HepG2 (cell line): ENCODE measurements around the gene GART. TPM values are rescaled to one million over a fixed set of nuclear protein-coding genes. Genes with fewer than 3 reads are reported as not detected.

Experiments used
- ATAC-seq: fragments of 200-7000 bp; cut with Tn5 transposase; 3 replicates; pipeline ENCODE4 v1.9.1; 2020; ENCODE audit warnings: mild to moderate bottlenecking, moderate library complexity
- BruUV-seq: library from RNA; stranded (reverse); fragments of 400-500 nt; replicated peaks from 2 replicates; lab custom pipeline; 2021; lab: Mats Ljungman, UMichigan
- CTCF ChIA-PET: fragments of 300-600 bp; formaldehyde crosslinking; extraction: SDS; loops from one replicate; lab custom pipeline; 2021; ENCODE audit warnings: low total read pairs, inconsistent platforms, low intra/inter-chr PET ratio; lab: Yijun Ruan, JAX
- POLR2A ChIA-PET: fragments of 350-600 bp; sonication (Branson Sonifier 250); formaldehyde crosslinking; loops from one replicate; lab custom pipeline; 2020; ENCODE audit warnings: antibody characterized with exemption, inconsistent platforms; lab: Yijun Ruan, JAX
- DNase-seq: peaks from one replicate; pipeline ENCODE4 v3.0.0-alpha.2; 2015; ENCODE audit warnings: low spot score
- FAIRE-seq: peaks from 3 replicates; lab custom pipeline; 2011; peaks lifted over from hg19 to GRCh38; lab: Jason Lieb, UNC
- H2AFZ ChIP-seq: one replicate; pipeline ENCODE4 v1.6.1; 2011; ENCODE audit warnings: low read length, inconsistent platforms
- H3K27ac ChIP-seq: fragments of 300-600 bp; 3 replicates; pipeline ENCODE4 v1.8.0; 2011; ENCODE audit warnings: mixed run types, mild to moderate bottlenecking, mixed read lengths, low read length, inconsistent platforms; ENCODE audit not compliant: insufficient read depth; ENCODE audit errors: extremely low read length
- H3K27me3 ChIP-seq, 2 experiments: fragments of 200-600 bp in 1 of 2; 2 replicates in 1 of 2; 3 replicates in 1 of 2; pipeline versions ENCODE4 v1.6.0 to v1.8.0; 2011; ENCODE audit warnings: low read length in 2 of 2, mild to moderate bottlenecking in 2 of 2, moderate library complexity in 2 of 2, inconsistent platforms in 1 of 2; ENCODE audit not compliant: insufficient read depth in 2 of 2, control insufficient read depth in 1 of 2
- H3K36me3 ChIP-seq, 2 experiments: fragments of 200-600 bp in 1 of 2; replicated peaks in 1 of 2; 2 replicates in 1 of 2; 3 replicates in 1 of 2; pipeline versions ENCODE4 v1.5.1 to v1.8.0; 2011; ENCODE audit warnings: low read length in 2 of 2, inconsistent platforms in 1 of 2; ENCODE audit not compliant: insufficient read depth in 2 of 2, control insufficient read depth in 1 of 2
- H3K4me1 ChIP-seq: 2 replicates; pipeline ENCODE4 v1.5.1; 2012; ENCODE audit warnings: low read length, inconsistent platforms; ENCODE audit not compliant: insufficient read depth
- H3K4me2 ChIP-seq: 2 replicates; pipeline ENCODE4 v1.6.0; 2011; ENCODE audit warnings: low read depth, low read length, inconsistent platforms
- H3K4me3 ChIP-seq, 3 experiments: fragments of 200-600 bp in 1 of 3; sonication (generic), shearing (Covaris generic) in 1 of 3; replicated peaks in 1 of 3; 2 replicates each; pipeline ENCODE4 v1.5.1; 2011 to 2016; ENCODE audit warnings: low read length in 3 of 3, inconsistent platforms in 2 of 3, low read depth in 2 of 3, mild to moderate bottlenecking in 2 of 3, control low read depth in 1 of 3, mixed read lengths in 1 of 3; ENCODE audit not compliant: insufficient read depth in 1 of 3
- H3K79me2 ChIP-seq: one replicate; pipeline ENCODE4 v1.6.1; 2011; ENCODE audit warnings: low read length, inconsistent platforms; ENCODE audit not compliant: insufficient read depth
- H3K9ac ChIP-seq: 2 replicates; pipeline ENCODE4 v1.6.0; 2011; ENCODE audit warnings: mild to moderate bottlenecking, low read depth, low read length, inconsistent platforms; ENCODE audit not compliant: insufficient read depth
- H3K9me3 ChIP-seq: 2 replicates; pipeline ENCODE4 v1.5.1; 2012; ENCODE audit warnings: mild to moderate bottlenecking, low read length
- H4K20me1 ChIP-seq: 2 replicates; pipeline ENCODE4 v1.6.0; 2011; ENCODE audit warnings: inconsistent platforms, mild to moderate bottlenecking, low read length, moderate library complexity; ENCODE audit not compliant: insufficient read depth
- AKAP8 ChIP-seq: sonication (generic); formaldehyde crosslinking; IDR thresholded peaks from 2 replicates; pipeline ENCODE4 v1.5.1; 2020; ENCODE audit warnings: mild to moderate bottlenecking, missing genetic modification reagents
- ATM ChIP-seq: fragments of 450-650 bp; IDR thresholded peaks from 2 replicates; pipeline ENCODE4 v1.7.1; 2017; ENCODE audit warnings: mild to moderate bottlenecking, borderline replicate concordance
- CBX5 ChIP-seq: sonication (generic); formaldehyde crosslinking; IDR thresholded peaks from 2 replicates; pipeline ENCODE4 v1.4.0; 2020; ENCODE audit warnings: missing genetic modification reagents, borderline replicate concordance
- CHCHD3 ChIP-seq: sonication (generic); formaldehyde crosslinking; IDR thresholded peaks from 2 replicates; pipeline ENCODE4 v1.8.0; 2022; ENCODE audit warnings: mild to moderate bottlenecking, missing genetic modification reagents, moderate library complexity
- JUND ChIP-seq: sonication (generic); formaldehyde crosslinking; IDR thresholded peaks from 2 replicates; pipeline ENCODE4 v1.8.0; 2022; ENCODE audit warnings: mild to moderate bottlenecking, missing genetic modification reagents
- POGZ ChIP-seq: sonication (generic); formaldehyde crosslinking; IDR thresholded peaks from 2 replicates; pipeline ENCODE4 v1.4.0; 2020; ENCODE audit warnings: mild to moderate bottlenecking, missing genetic modification reagents
- ZFY ChIP-seq: sonication (generic); formaldehyde crosslinking; IDR thresholded peaks from 2 replicates; pipeline ENCODE4 v1.4.0; 2020; ENCODE audit warnings: missing genetic modification reagents
- ZNF230 ChIP-seq: sonication (generic); formaldehyde crosslinking; IDR thresholded peaks from 2 replicates; pipeline ENCODE4 v1.4.0; 2020; ENCODE audit warnings: mild to moderate bottlenecking, missing genetic modification reagents
- ZNF333 ChIP-seq: sonication (generic); formaldehyde crosslinking; IDR thresholded peaks from 2 replicates; pipeline ENCODE4 v1.4.0; 2020; ENCODE audit warnings: mild to moderate bottlenecking, missing genetic modification reagents, borderline replicate concordance
- ZNF335 ChIP-seq: sonication (generic); formaldehyde crosslinking; IDR thresholded peaks from 2 replicates; pipeline ENCODE4 v1.4.0; 2020; ENCODE audit warnings: missing genetic modification reagents
- ZNF432 ChIP-seq: sonication (generic); formaldehyde crosslinking; IDR thresholded peaks from 2 replicates; pipeline ENCODE4 v1.5.0; 2020; ENCODE audit warnings: missing genetic modification reagents, mild to moderate bottlenecking, borderline replicate concordance
- ZNF446 ChIP-seq: sonication (generic); formaldehyde crosslinking; IDR thresholded peaks from 2 replicates; pipeline ENCODE4 v1.5.0; 2020; ENCODE audit warnings: mild to moderate bottlenecking, missing genetic modification reagents
- ZNF563 ChIP-seq: sonication (generic); formaldehyde crosslinking; IDR thresholded peaks from 2 replicates; pipeline ENCODE4 v1.8.0; 2022; ENCODE audit warnings: mild to moderate bottlenecking, moderate library complexity, missing genetic modification reagents
- ZNF749 ChIP-seq: sonication (generic); formaldehyde crosslinking; IDR thresholded peaks from 2 replicates; pipeline ENCODE4 v1.8.0; 2022; ENCODE audit warnings: mild to moderate bottlenecking, missing genetic modification reagents, moderate library complexity, borderline replicate concordance
- ZNF83 ChIP-seq: sonication (generic); formaldehyde crosslinking; IDR thresholded peaks from 2 replicates; pipeline ENCODE4 v1.4.0; 2020; ENCODE audit warnings: missing genetic modification reagents, mild to moderate bottlenecking, borderline replicate concordance
- WGBS: methylation state at CpG from one replicate; pipeline ENCODE4 v1.1.6; 2017; ENCODE audit warnings: low lambda C conversion rate; 5-methylcytosine and 5-hydroxymethylcytosine counted together
- in situ Hi-C: cut with HindIII; loops from 2 replicates; pipeline ENCODE4 v1.10.0; 2017; ENCODE audit warnings: low pct_unique_long_range_greater_than_20kb; ENCODE audit not compliant: extremely low pct_ligation_motif_present
- intact Hi-C: fragments of 100-400 bp; cut with micrococcal nuclease; formaldehyde crosslinking; loops from one replicate; pipeline ENCODE4 v1.10.0; 2022; ENCODE audit not compliant: unreplicated experiment
- polyA plus RNA-seq, 8 experiments: library from polyadenylated mRNA; depleted of rRNA in 3 of 8; stranded (reverse) in 7 of 8; unstranded in 1 of 8; fragments of >200 nt; fragmentation: Illumina TruSeq in 4 of 8; extraction: Trizol in 4 of 8; gene quantifications; 2 replicates each; pipeline versions ENCODE4 v1.2.1 to v1.2.3, GENCODE V29; 2011 to 2016; ENCODE audit warnings: low read depth in 4 of 8, missing spikeins in 1 of 8, mixed read lengths in 1 of 8; ENCODE audit not compliant: insufficient read depth in 1 of 8
- total RNA-seq, 5 experiments: library from RNA; depleted of rRNA; stranded (reverse); fragments of >200 nt; fragmentation: Illumina TruSeq; extraction: Trizol; gene quantifications; 2 replicates each; pipeline ENCODE4 v1.2.3, GENCODE V29; 2016; ENCODE audit warnings: low read depth in 1 of 5
- TF ChIP-seq, protein P1 (sequence below), 2 experiments: sonication (generic) in 1 of 2; formaldehyde crosslinking in 1 of 2; IDR thresholded peaks; 2 replicates each; pipeline versions ENCODE4 v1.4.0 to v1.6.1; 2018 to 2020; ENCODE audit warnings: missing genetic modification reagents in 2 of 2, borderline replicate concordance in 1 of 2, low read depth in 1 of 2, mild to moderate bottlenecking in 1 of 2, missing biosample characterization in 1 of 2
- TF ChIP-seq, protein P2 (sequence below): IDR thresholded peaks from 2 replicates; pipeline ENCODE4 v1.6.1; 2016; ENCODE audit warnings: missing biosample characterization, missing genetic modification reagents, low read depth
- TF ChIP-seq, protein P3 (sequence below): sonication (generic); formaldehyde crosslinking; IDR thresholded peaks from 2 replicates; pipeline ENCODE4 v1.4.0; 2020; ENCODE audit warnings: missing genetic modification reagents, borderline replicate concordance

Gene GART
- total and polyA plus RNA-seq, 2 of the 13 experiments (the other 11 are each of a cell fraction or from before 2014, with no cell fraction given): 17.9 to 109 TPM

DNA sequence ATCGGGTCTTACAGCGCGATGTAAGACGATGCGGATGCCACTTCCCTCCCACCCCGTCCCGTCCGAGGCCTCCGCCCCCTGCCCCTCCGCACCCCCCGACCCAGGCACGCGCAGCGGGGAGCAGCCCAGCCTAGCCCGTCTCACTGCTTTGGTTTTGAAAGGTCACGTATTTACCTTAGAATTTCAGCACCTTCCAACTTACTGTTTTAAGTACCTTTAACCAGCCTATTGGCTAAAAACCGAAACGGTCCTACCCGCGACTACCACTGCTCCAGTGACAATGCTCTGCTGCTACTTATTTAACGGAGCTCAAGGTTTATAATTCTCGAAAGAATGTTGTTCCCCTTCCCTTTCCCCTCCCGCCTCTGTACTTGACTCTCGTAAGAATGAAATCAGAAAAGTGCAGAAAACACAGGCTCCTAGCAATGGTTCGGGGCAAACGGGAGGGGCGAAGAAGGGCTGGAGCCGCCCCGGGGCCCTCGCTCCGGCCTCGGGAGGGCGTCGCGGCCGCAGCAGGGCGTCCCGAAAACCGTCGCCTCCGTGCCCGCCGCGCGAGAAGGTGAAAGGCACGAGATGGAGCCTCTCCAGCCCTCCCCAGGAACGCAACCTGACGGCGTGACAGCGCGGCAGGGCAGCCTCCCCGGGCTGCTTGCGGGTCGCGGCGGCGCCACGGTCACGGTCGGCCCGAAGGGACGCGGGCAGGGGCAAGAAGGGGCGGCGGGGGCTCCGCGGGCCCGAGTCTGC is 62.8 kb downstream of the GART start:
- peak overlapping the region; percentile 86 for H3K9ac ChIP-seq
- H3K4me2 ChIP-seq: peak overlapping the region; percentile 75
- in situ Hi-C loops: no loop called here
- no TSS peak for BruUV-seq
- H2AFZ ChIP-seq: peak overlapping the region; percentile 96
- ATAC-seq: peak; percentile 44
- peak overlapping the region; percentile 92 for H3K27ac ChIP-seq
- POLR2A ChIA-PET: interaction anchor here (0.6 to 3.6 kb wide), 16 partner anchors 12 to 253 kb away, joined by 3 to 96 read pairs (median 5); partner anchors contain the start of genes DNAJC28, DONSON, IFNAR1 and SON
- H3K4me1 ChIP-seq: peaks cover 16% of the 10 kb centered on the region
- no peaks in the 10 kb centered on the region for H4K20me1 ChIP-seq
- peaks cover 14% of the 10 kb centered on the region for H3K79me2 ChIP-seq
- WGBS: 1% methylated on average over 41 of the region's 68 CpGs
- H3K9me3 ChIP-seq: no peaks in the 10 kb centered on the region
- no peak for FAIRE-seq
- H3K27me3 ChIP-seq: no peaks in the 10 kb centered on the region; a peak in 1 of 5 replicates
- H3K4me3 ChIP-seq: peak overlapping the region; percentile 72 to 91 (median 85)
- no peaks in the 10 kb centered on the region for H3K36me3 ChIP-seq
- CTCF ChIA-PET: no interaction called here
- intact Hi-C loops: no loop called here
- DNase-seq: peak; percentile 10
- TF ChIP-seq ZNF563 (CRISPR knock-in tag) (peak; percentile 78), ATM (no peak), CHCHD3 (0 out of 2 replicates have a peak, but pooled peaks have one; percentile 63), CBX5 (CRISPR knock-in tag) (no peak), POGZ (CRISPR knock-in tag) (no peak), ZNF432 (no peak), ZNF333 (CRISPR knock-in tag) (no peak), ZNF83 (CRISPR knock-in tag) (peak; percentile 39; the same call in 1 of the 2 replicates), AKAP8 (CRISPR knock-in tag) (no peak), ZNF446 (CRISPR knock-in tag) (peak; percentile 66; the same call in 1 of the 2 replicates), JUND (CRISPR knock-in tag) (no peak), ZNF230 (CRISPR knock-in tag) (no peak), ZNF335 (CRISPR knock-in tag) (no peak), ZFY (no peak), ZNF749 (CRISPR knock-in tag) (no peak)
- TF ChIP-seq, protein P1, sequence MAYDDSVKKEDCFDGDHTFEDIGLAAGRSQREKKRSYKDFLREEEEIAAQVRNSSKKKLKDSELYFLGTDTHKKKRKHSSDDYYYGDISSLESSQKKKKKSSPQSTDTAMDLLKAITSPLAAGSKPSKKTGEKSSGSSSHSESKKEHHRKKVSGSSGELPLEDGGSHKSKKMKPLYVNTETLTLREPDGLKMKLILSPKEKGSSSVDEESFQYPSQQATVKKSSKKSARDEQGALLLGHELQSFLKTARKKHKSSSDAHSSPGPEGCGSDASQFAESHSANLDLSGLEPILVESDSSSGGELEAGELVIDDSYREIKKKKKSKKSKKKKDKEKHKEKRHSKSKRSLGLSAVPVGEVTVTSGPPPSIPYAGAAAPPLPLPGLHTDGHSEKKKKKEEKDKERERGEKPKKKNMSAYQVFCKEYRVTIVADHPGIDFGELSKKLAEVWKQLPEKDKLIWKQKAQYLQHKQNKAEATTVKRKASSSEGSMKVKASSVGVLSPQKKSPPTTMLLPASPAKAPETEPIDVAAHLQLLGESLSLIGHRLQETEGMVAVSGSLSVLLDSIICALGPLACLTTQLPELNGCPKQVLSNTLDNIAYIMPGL (CRISPR knock-in tag; IDR thresholded peaks at IDR 0.05; ENCODE audit: borderline replicate concordance in 1 of 2, low read depth in 1 of 2): 0 out of 4 replicates have a peak, but pooled peaks of 1 of the 2 experiments have one; percentile 19
- TF ChIP-seq, protein P2, sequence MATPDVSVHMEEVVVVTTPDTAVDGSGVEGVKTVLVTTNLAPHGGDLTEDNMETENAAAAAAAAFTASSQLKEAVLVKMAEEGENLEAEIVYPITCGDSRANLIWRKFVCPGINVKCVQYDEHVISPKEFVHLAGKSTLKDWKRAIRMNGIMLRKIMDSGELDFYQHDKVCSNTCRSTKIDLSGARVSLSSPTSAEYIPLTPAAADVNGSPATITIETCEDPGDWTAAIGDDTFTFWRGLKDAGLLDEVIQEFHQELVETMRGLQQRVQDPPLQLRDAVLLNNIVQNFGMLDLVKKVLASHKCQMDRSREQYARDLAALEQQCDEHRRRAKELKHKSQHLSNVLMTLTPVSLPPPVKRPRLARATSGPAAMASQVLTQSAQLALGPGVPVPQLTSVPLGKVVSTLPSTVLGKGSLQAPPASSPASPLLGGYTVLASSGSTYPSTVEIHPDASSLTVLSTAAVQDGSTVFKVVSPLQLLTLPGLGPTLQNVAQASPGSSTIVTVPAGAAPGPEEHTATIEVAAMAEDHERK (CRISPR knock-in tag): no peak
- TF ChIP-seq, protein P3, sequence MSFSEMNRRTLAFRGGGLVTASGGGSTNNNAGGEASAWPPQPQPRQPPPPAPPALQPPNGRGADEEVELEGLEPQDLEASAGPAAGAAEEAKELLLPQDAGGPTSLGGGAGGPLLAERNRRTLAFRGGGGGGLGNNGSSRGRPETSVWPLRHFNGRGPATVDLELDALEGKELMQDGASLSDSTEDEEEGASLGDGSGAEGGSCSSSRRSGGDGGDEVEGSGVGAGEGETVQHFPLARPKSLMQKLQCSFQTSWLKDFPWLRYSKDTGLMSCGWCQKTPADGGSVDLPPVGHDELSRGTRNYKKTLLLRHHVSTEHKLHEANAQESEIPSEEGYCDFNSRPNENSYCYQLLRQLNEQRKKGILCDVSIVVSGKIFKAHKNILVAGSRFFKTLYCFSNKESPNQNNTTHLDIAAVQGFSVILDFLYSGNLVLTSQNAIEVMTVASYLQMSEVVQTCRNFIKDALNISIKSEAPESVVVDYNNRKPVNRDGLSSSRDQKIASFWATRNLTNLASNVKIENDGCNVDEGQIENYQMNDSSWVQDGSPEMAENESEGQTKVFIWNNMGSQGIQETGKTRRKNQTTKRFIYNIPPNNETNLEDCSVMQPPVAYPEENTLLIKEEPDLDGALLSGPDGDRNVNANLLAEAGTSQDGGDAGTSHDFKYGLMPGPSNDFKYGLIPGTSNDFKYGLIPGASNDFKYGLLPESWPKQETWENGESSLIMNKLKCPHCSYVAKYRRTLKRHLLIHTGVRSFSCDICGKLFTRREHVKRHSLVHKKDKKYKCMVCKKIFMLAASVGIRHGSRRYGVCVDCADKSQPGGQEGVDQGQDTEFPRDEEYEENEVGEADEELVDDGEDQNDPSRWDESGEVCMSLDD (CRISPR knock-in tag): no peak
